Right lobe of liver (tissue), 6 donors: Measurements from ENCODE around the gene ID3. TPM values are rescaled to one million over a fixed set of nuclear protein-coding genes. Genes with fewer than 3 reads are reported as not detected.

ENCODE experiments used
- ATAC-seq, 4 donors: fragments of 200-7000 bp; cut with Tn5 transposase; one replicate each; pipeline ENCODE4 v1.9.1; 2020; ENCODE audit warnings: mild to moderate bottlenecking in 4 of 4, moderate library complexity in 4 of 4
- DNase-seq, 3 donors: peaks; one replicate each; pipeline ENCODE4 v3.0.0-alpha.2; 2020
- H3K27ac ChIP-seq, 3 donors: fragments of 200-600 bp; one replicate each; pipeline ENCODE4 v1.8.0; 2022
- H3K27me3 ChIP-seq, 2 donors: fragments of 200-600 bp; one replicate each; pipeline ENCODE4 v1.8.0; 2022
- H3K36me3 ChIP-seq, 4 donors: fragments of 200-600 bp; sonication (generic) in 1 of 4; one replicate each; pipeline versions ENCODE4 v1.5.1 to v1.8.0; 2017 to 2022; ENCODE audit warnings: control low read depth in 1 of 4
- H3K4me1 ChIP-seq, 4 donors: fragments of 200-600 bp; sonication (generic) in 1 of 4; one replicate each; pipeline versions ENCODE4 v1.5.1 to v1.8.0; 2017 to 2022; ENCODE audit warnings: control low read depth in 1 of 4
- H3K4me3 ChIP-seq, 3 donors: fragments of 200-600 bp; one replicate each; pipeline ENCODE4 v1.8.0; 2022
- H3K9me3 ChIP-seq, 4 donors: fragments of 200-600 bp; sonication (generic) in 1 of 4; one replicate each; pipeline versions ENCODE4 v1.5.1 to v1.8.0; 2017 to 2022; ENCODE audit warnings: control low read depth in 1 of 4
- CTCF ChIP-seq, 4 donors: fragments of 200-600 bp in 3 of 4; fragments of 450-650 bp in 1 of 4; IDR thresholded peaks; one replicate each; pipeline versions ENCODE4 v1.5.1 to v1.8.0; 2016 to 2022; ENCODE audit warnings: antibody characterized with exemption in 4 of 4, mild to moderate bottlenecking in 2 of 4
- POLR2A ChIP-seq: fragments of 450-650 bp; IDR thresholded peaks from one replicate; pipeline ENCODE4 v1.6.1; 2017; ENCODE audit warnings: antibody characterized with exemption, mild to moderate bottlenecking
- WGBS: methylation state at CpG from one replicate; pipeline ENCODE4 v1.1.6; 2018; ENCODE audit warnings: low coverage, low lambda C conversion rate; ENCODE audit not compliant: insufficient coverage; ENCODE audit errors: missing lambda C conversion rate; 5-methylcytosine and 5-hydroxymethylcytosine counted together
- intact Hi-C, 2 donors: fragments of 100-400 bp; cut with DNase I; formaldehyde crosslinking; loops; one replicate each; pipeline versions ENCODE4 v1.11.2 to v1.14.1; 2022
- total RNA-seq, 6 experiments: library from RNA; depleted of rRNA in 2 of 6; stranded (reverse); fragments of >200 nt in 2 of 6; fragmentation: NEBNext Ultra II Directional in 3 of 6; extraction: Animal tissue kit (Norgen Biotek cat#: 25700) in 3 of 6; gene quantifications; one replicate each; pipeline versions ENCODE4 v1.1.0 to v1.2.4, GENCODE V29; 2016 to 2023
- donor health status: DM: no; HTN: yes; CAD: no.
- donor health status: DM: no; HTN: no; CAD: no.
- donor health status: DM: no; HTN: no; CAD: no.
- donor health status: DM: no; HTN: yes; CAD: no.
- donor health status: DM: no; HTN: yes; CAD: no.

Gene ID3
- total RNA-seq, 6 experiments from 2014 or later: 12.7 to 44.6 (median 27.0) TPM

- DNase-seq: no peak
- Histone ChIP-seq H3K27ac (no peak overlapping the region), H3K36me3 (no peaks in the 10 kb centered on the region), H3K27me3 (no peaks in the 10 kb centered on the region), H3K9me3 (no peaks in the 10 kb centered on the region), H3K4me3 (no peak overlapping the region), H3K4me1 (no peaks in the 10 kb centered on the region)
- WGBS: 94% methylated on average over 13 of the region's 16 CpGs
- TF ChIP-seq CTCF (IDR thresholded peaks at IDR 0.05) (no peak), POLR2A (no peak)
- no peak for ATAC-seq
- intact Hi-C loops: no loop called here
Observed at GRCh38 chr1:23521588-23521987, 37.7 kb downstream of the ID3 start.

GRCh38 chr1:23517581-23517980 lies 41.7 kb downstream of the ID3 start:
- no peak for TF ChIP-seq CTCF (IDR thresholded peaks at IDR 0.05)
- TF ChIP-seq POLR2A: no peak
- H3K36me3 ChIP-seq: no peaks in the 10 kb centered on the region
- intact Hi-C loops: no loop called here

GRCh38 chr1:23515905-23516304 lies 43.4 kb downstream of the ID3 start:
- TF ChIP-seq CTCF (IDR thresholded peaks at IDR 0.05) (no peak), POLR2A (no peak)
- Histone ChIP-seq H3K9me3 (no peaks in the 10 kb centered on the region), H3K27ac (no peak overlapping the region), H3K27me3 (no peaks in the 10 kb centered on the region), H3K36me3 (no peaks in the 10 kb centered on the region), H3K4me1 (no peaks in the 10 kb centered on the region), H3K4me3 (no peak overlapping the region)
- intact Hi-C loops: no loop called here
- 95% methylated on average over 3 of the region's 4 CpGs for WGBS
- ATAC-seq (no peak), DNase-seq (no peak)

More at GRCh38 chr1:23517581-23517980, 41.7 kb downstream of the ID3 start:
- 93% methylated on average over 7 of the region's 9 CpGs for WGBS
- H3K9me3 ChIP-seq: no peaks in the 10 kb centered on the region
- H3K27me3 ChIP-seq: no peaks in the 10 kb centered on the region
- no peak for ATAC-seq
- H3K27ac ChIP-seq: no peak overlapping the region
- no peak for DNase-seq
- H3K4me3 ChIP-seq: no peak overlapping the region
- H3K4me1 ChIP-seq: no peaks in the 10 kb centered on the region

- Histone ChIP-seq H3K27ac (no peak overlapping the region), H3K36me3 (no peaks in the 10 kb centered on the region), H3K4me1 (no peaks in the 10 kb centered on the region), H3K4me3 (no peak overlapping the region), H3K27me3 (no peaks in the 10 kb centered on the region), H3K9me3 (no peaks in the 10 kb centered on the region)
- ATAC-seq (peak in 1 of 4 donors; percentile 23), DNase-seq (peak in 1 of 3 donors; percentile 21)
- intact Hi-C loops: no loop called here
- WGBS: 100% methylated on average over 1 of the region's 3 CpGs
- no peak for TF ChIP-seq POLR2A
- TF ChIP-seq CTCF (IDR thresholded peaks at IDR 0.05): no peak
Observed at GRCh38 chr1:23514111-23514679, 45.1 kb downstream of the ID3 start.

GRCh38 chr1:23509896-23510295 lies 49.4 kb downstream of the ID3 start:
- H3K27me3 ChIP-seq: no peaks in the 10 kb centered on the region
- TF ChIP-seq CTCF (IDR thresholded peaks at IDR 0.05) (no peak), POLR2A (no peak)
- intact Hi-C loops: no loop called here
- no peak overlapping the region for H3K27ac ChIP-seq
- no peak overlapping the region for H3K4me3 ChIP-seq
- no peaks in the 10 kb centered on the region for H3K4me1 ChIP-seq
- no peaks in the 10 kb centered on the region for H3K9me3 ChIP-seq
- H3K36me3 ChIP-seq: no peaks in the 10 kb centered on the region
- ATAC-seq (no peak), DNase-seq (peak in 1 of 3 donors; percentile 22)
- 96% methylated on average over 11 of the region's 15 CpGs for WGBS
